ENCODE data around the gene RIMBP2.

GRCh38 chr12:130715998-130716968 is at the start of gene RIMBP2:
- TF ChIP-seq CTCF (IDR thresholded peaks at IDR 0.05; ENCODE audit: low read length) = no peak
- TF ChIP-seq EZH2 (IDR thresholded peaks at IDR 0.05; ENCODE audit: borderline replicate concordance, low read length) = no peak
